Endothelial cell of umbilical vein (primary cell): Measurements from ENCODE around the gene TTC17. TPM values are rescaled to one million over a fixed set of nuclear protein-coding genes. Genes with fewer than 3 reads are reported as not detected.

Experiments used
- BruUV-seq: library from RNA; stranded (reverse); fragments of 400-500 nt; replicated peaks from 2 replicates; lab custom pipeline; 2021; lab: Mats Ljungman, UMichigan
- CTCF ChIA-PET: fragments of 300-600, 350-600 bp; sonication (Branson Sonifier 250); formaldehyde crosslinking; loops from one replicate; lab custom pipeline; 2021; ENCODE audit warnings: antibody characterized with exemption, inconsistent platforms; lab: Charles Lee
- POLR2A ChIA-PET: fragments of 300-600, 350-600 bp; sonication (Branson Sonifier 250); formaldehyde crosslinking; loops from one replicate; lab custom pipeline; 2021; ENCODE audit warnings: antibody characterized with exemption, inconsistent platforms; lab: Charles Lee
- DNase-seq: peaks from one replicate; pipeline ENCODE4 v3.0.0-alpha.2; 2011; ENCODE audit warnings: low read depth, low spot score
- FAIRE-seq: peaks from 2 replicates; lab custom pipeline; 2011; peaks lifted over from hg19 to GRCh38; lab: Jason Lieb, UNC
- H2AFZ ChIP-seq: 2 replicates; pipeline ENCODE4 v1.6.0; 2012; ENCODE audit warnings: low read depth, low read length, control low read depth, inconsistent platforms
- H3K27ac ChIP-seq: 2 replicates; pipeline ENCODE4 v1.5.1; 2011; ENCODE audit warnings: low read depth, mild to moderate bottlenecking, control low read depth, low read length, moderate library complexity; ENCODE audit not compliant: insufficient read depth
- H3K27me3 ChIP-seq, 2 experiments: 2 replicates each; pipeline versions ENCODE4 v1.6.0 to v1.6.1; 2011; ENCODE audit warnings: low read length in 2 of 2, mixed read lengths in 1 of 2; ENCODE audit not compliant: control insufficient read depth in 2 of 2, insufficient read depth in 2 of 2
- H3K36me3 ChIP-seq, 2 experiments: 2 replicates in 1 of 2; 3 replicates in 1 of 2; pipeline ENCODE4 v1.5.1; 2011; ENCODE audit warnings: low read length in 2 of 2, mild to moderate bottlenecking in 1 of 2, moderate library complexity in 1 of 2; ENCODE audit not compliant: control insufficient read depth in 2 of 2, insufficient read depth in 2 of 2; ENCODE audit errors: extremely low read depth in 1 of 2
- H3K4me1 ChIP-seq: 3 replicates; pipeline ENCODE4 v1.5.1; 2011; ENCODE audit warnings: mild to moderate bottlenecking, low read length; ENCODE audit not compliant: control insufficient read depth, insufficient read depth; ENCODE audit errors: extremely low read depth
- H3K4me2 ChIP-seq: 2 replicates; pipeline ENCODE4 v1.6.1; 2011; ENCODE audit warnings: low read length, control low read depth, mixed read lengths; ENCODE audit not compliant: insufficient read depth
- H3K4me3 ChIP-seq, 3 experiments: fragments of 200-600 bp in 1 of 3; sonication (generic), shearing (Covaris generic) in 1 of 3; replicated peaks in 1 of 3; 2 replicates each; pipeline ENCODE4 v1.5.1; 2011 to 2016; ENCODE audit warnings: control low read depth in 3 of 3, low read length in 3 of 3, mild to moderate bottlenecking in 2 of 3, inconsistent platforms in 1 of 3, low read depth in 1 of 3, moderate library complexity in 1 of 3; ENCODE audit not compliant: insufficient read depth in 1 of 3
- H3K79me2 ChIP-seq: 2 replicates; pipeline ENCODE4 v1.6.0; 2012; ENCODE audit warnings: low read length, inconsistent platforms; ENCODE audit not compliant: control insufficient read depth, insufficient read depth
- H3K9ac ChIP-seq: replicated peaks from 2 replicates; pipeline ENCODE3; 2011; ENCODE audit warnings: low read length, control low read depth; ENCODE audit not compliant: insufficient read depth; ENCODE audit errors: extremely low read depth
- H3K9me1 ChIP-seq: replicated peaks from 3 replicates; pipeline ENCODE4 v1.6.0; 2011; ENCODE audit warnings: mild to moderate bottlenecking, low read length; ENCODE audit not compliant: control insufficient read depth, insufficient read depth; ENCODE audit errors: extremely low read depth
- H3K9me3 ChIP-seq: replicated peaks from 2 replicates; pipeline ENCODE4 v1.5.1; 2012; ENCODE audit warnings: low read length, inconsistent platforms; ENCODE audit not compliant: control insufficient read depth, insufficient read depth
- H4K20me1 ChIP-seq: replicated peaks from 2 replicates; pipeline ENCODE3; 2011; ENCODE audit warnings: mild to moderate bottlenecking, low read length; ENCODE audit not compliant: control insufficient read depth, insufficient read depth; ENCODE audit errors: extremely low read depth
- EZH2 ChIP-seq: IDR thresholded peaks from 2 replicates; pipeline ENCODE4 v1.6.1; 2012; ENCODE audit warnings: borderline replicate concordance, low read depth, mild to moderate bottlenecking, moderate library complexity, low read length, inconsistent platforms; ENCODE audit not compliant: severe bottlenecking
- FOS ChIP-seq: IDR thresholded peaks from 2 replicates; pipeline ENCODE4 v1.6.1; 2011; ENCODE audit warnings: mild to moderate bottlenecking, low read length, moderate library complexity, borderline replicate concordance; ENCODE audit not compliant: insufficient read depth
- JUN ChIP-seq: IDR thresholded peaks from 2 replicates; pipeline ENCODE4 v1.6.1; 2011; ENCODE audit warnings: borderline replicate concordance, low read depth; ENCODE audit not compliant: insufficient read length, insufficient read depth
- MYC ChIP-seq: IDR thresholded peaks from one replicate; pipeline ENCODE4 v1.6.1; 2011; ENCODE audit warnings: mild to moderate bottlenecking, low read depth, low read length
- POLR2A ChIP-seq: IDR thresholded peaks from 2 replicates; pipeline ENCODE4 v1.6.1; 2012; ENCODE audit warnings: low read depth, mild to moderate bottlenecking, control low read depth, low read length
- POLR2AphosphoS5 ChIP-seq: IDR thresholded peaks from 2 replicates; pipeline ENCODE4 v1.6.1; 2012; ENCODE audit warnings: low read depth, mild to moderate bottlenecking, control low read depth, low read length, moderate library complexity; ENCODE audit not compliant: insufficient read depth
- dilution Hi-C: fragments of 300-500 bp; cut with MboI; formaldehyde crosslinking; loops from one replicate; pipeline ENCODE4 v1.15.0; 2019; ENCODE audit warnings: low sequenced_read_pairs; ENCODE audit not compliant: extremely low pct_ligation_motif_present
- intact Hi-C: fragments of 100-400 bp; cut with micrococcal nuclease; formaldehyde crosslinking; loops from one replicate; pipeline ENCODE4 v1.10.0; 2022
- polyA plus RNA-seq, 4 experiments: library from polyadenylated mRNA; depleted of rRNA in 3 of 4; stranded (reverse) in 3 of 4; unstranded in 1 of 4; fragments of >200 nt; gene quantifications; 2 replicates each; pipeline versions ENCODE4 v1.2.1 to v1.2.3, GENCODE V29; 2011 to 2012; ENCODE audit warnings: missing spikeins in 1 of 4
- total RNA-seq: library from RNA; stranded (reverse); gene quantifications from 2 replicates; pipeline ENCODE4 v1.2.3, GENCODE V29; 2021
- TF ChIP-seq, protein P1 (sequence below), 2 donors: IDR thresholded peaks; 1 replicate in 1 of 2; 2 replicates in 1 of 2; pipeline ENCODE4 v1.5.1; 2011; ENCODE audit warnings: low read length in 2 of 2, mild to moderate bottlenecking in 2 of 2, moderate library complexity in 2 of 2, control low read depth in 1 of 2, inconsistent platforms in 1 of 2, low read depth in 1 of 2; ENCODE audit not compliant: insufficient read depth in 1 of 2; ENCODE audit errors: extremely low read depth in 1 of 2

TTC17 gene
- total and polyA plus RNA-seq, 2 donors (not counting 3 experiments of a cell fraction or from before 2014, with no cell fraction given): 60.7 to 66.8 TPM

- H3K36me3 ChIP-seq: peaks cover 0 to 1% of the 10 kb centered on the region in 2 experiments
- intact Hi-C loops: no loop called here
- peaks cover 15% of the 10 kb centered on the region for H3K79me2 ChIP-seq
- DNase-seq (no peak), FAIRE-seq (no peak)
- no TSS peak for BruUV-seq
- no peak overlapping the region for H3K27ac ChIP-seq
- no peaks in the 10 kb centered on the region for H3K27me3 ChIP-seq
- ChIA-PET CTCF (interaction anchor here (1.5 kb wide), 1 partner anchor 37 kb away, joined by 3 read pairs; no protein-coding TSS in a partner anchor), POLR2A (no interaction called here)
- H4K20me1 ChIP-seq: no peaks in the 10 kb centered on the region
- H2AFZ ChIP-seq: no peak overlapping the region
- H3K9me3 ChIP-seq: no peaks in the 10 kb centered on the region
- H3K4me3 ChIP-seq: no peak overlapping the region
- no peak overlapping the region for H3K9ac ChIP-seq
- H3K9me1 ChIP-seq: no peaks in the 10 kb centered on the region
- H3K4me1 ChIP-seq: no peaks in the 10 kb centered on the region
- dilution Hi-C loops: no loop called here
- TF ChIP-seq POLR2A (no peak), FOS (no peak)
- H3K4me2 ChIP-seq: no peak overlapping the region
These were observed 23.1 kb downstream of the TTC17 start for GRCh38 chr11:43381802-43382201.

GRCh38 chr11:43382614-43383013, 23.9 kb downstream of the TTC17 start:
- Histone ChIP-seq H2AFZ (no peak overlapping the region), H3K9me1 (no peaks in the 10 kb centered on the region), H3K27ac (no peak overlapping the region), H3K36me3 (peaks cover 0 to 1% of the 10 kb centered on the region in 2 experiments), H3K4me1 (no peaks in the 10 kb centered on the region), H3K9ac (no peak overlapping the region), H3K79me2 (peaks cover 11% of the 10 kb centered on the region), H3K4me3 (no peak overlapping the region), H3K27me3 (no peaks in the 10 kb centered on the region), H3K4me2 (no peak overlapping the region), H4K20me1 (no peaks in the 10 kb centered on the region), H3K9me3 (no peaks in the 10 kb centered on the region)
- ChIA-PET CTCF (interaction anchor here (1.5 kb wide), 1 partner anchor 37 kb away, joined by 3 read pairs; no protein-coding TSS in a partner anchor), POLR2A (no interaction called here)
- TF ChIP-seq POLR2AphosphoS5 (no peak), EZH2 (no peak), FOS (no peak), MYC (no peak), POLR2A (no peak), JUN (no peak)
- TF ChIP-seq, protein P1, sequence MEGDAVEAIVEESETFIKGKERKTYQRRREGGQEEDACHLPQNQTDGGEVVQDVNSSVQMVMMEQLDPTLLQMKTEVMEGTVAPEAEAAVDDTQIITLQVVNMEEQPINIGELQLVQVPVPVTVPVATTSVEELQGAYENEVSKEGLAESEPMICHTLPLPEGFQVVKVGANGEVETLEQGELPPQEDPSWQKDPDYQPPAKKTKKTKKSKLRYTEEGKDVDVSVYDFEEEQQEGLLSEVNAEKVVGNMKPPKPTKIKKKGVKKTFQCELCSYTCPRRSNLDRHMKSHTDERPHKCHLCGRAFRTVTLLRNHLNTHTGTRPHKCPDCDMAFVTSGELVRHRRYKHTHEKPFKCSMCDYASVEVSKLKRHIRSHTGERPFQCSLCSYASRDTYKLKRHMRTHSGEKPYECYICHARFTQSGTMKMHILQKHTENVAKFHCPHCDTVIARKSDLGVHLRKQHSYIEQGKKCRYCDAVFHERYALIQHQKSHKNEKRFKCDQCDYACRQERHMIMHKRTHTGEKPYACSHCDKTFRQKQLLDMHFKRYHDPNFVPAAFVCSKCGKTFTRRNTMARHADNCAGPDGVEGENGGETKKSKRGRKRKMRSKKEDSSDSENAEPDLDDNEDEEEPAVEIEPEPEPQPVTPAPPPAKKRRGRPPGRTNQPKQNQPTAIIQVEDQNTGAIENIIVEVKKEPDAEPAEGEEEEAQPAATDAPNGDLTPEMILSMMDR (IDR thresholded peaks at IDR 0.05; ENCODE audit: extremely low read depth in 1 of 2, insufficient read depth in 1 of 2, low read depth in 1 of 2, low read length in 2 of 2): no peak
- FAIRE-seq (no peak), DNase-seq (no peak)
- no TSS peak for BruUV-seq
- intact Hi-C loops: no loop called here
- dilution Hi-C loops: no loop called here
